HG03342 (cell line): ENCODE measurements around the gene RNF145.
"Not testable (repeated sequence)": the region's sequence is repeated elsewhere in the genome, so short reads cannot be mapped to it uniquely, and the experiment has no call there.

ENCODE experiments used
- ATAC-seq: cut with Tn5 transposase; IDR thresholded peaks from one replicate; pipeline ENCODE4 v1.9.1; 2021; ENCODE audit warnings: mild to moderate bottlenecking, moderate library complexity; ENCODE audit not compliant: unreplicated experiment

RNF145 gene

DNA sequence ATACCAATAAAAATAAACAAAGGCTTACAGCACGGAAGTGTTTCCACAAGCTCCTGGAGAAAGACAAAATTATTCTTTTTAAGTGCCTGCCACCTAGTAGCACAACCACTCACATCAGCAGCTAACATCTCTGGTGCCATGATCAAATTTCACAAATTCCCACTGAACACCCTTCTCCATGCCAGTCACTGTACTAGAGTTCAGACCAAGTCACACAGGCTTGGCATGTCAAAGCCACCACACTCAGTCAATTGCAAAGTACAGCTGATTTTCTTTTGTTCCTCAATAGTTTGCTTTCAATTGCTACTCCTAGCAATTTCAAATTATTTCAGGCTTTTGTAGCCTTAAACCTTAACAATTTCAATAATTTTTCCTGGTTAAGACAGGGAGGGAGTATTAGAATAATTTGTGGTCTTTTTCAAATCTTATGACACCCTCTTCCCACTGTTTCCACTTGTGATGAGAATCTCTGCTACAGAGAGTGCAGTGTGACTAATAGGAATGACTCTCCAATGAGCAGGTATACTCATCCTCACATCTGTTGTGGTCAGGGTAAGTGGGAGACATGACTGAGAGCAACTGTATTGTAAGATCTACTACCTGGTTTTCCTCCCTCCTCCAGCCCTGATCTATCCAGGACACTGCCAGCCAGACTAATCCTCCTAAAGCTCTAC is 46.2 kb downstream of the RNF145 start:
- ATAC-seq: no peak

DNA sequence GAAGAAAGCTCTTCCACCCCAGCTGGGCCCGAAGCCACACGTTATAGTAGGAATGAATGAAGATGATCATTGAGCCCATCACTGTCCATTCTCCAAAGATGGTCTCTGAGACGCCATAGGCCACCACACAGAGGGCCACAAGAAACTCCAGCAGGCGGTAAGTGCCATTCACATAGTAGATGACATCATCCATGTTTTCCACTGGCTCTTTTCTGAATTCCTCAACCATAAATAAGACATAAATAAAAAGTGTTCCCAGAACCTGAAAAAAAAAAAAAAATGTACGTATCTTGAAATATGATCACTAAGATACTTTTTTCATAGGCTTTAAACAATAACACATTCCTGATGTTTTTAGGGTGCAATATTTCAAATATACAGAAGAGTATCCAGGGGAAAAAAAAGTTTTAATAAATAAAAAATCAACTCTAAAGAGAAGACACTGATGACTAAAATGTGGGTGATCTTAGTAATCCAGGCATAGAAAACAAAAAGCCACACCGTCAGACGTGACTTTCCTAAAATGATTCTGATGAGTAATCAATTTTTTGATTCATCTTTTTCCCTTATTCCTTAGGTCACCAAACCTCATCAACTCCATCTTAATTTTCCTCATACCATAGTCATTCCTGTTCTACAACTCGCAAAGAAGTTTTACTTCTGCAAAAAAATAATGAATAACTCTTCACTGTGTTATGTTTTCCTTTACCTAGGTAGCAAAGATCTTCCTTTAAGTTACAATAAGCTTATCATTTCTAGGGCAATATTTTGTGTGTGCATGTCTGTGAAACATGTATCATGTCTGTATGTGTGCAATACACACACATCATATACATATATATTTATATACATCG is 47.8 kb downstream of the RNF145 start:
- no peak for ATAC-seq

DNA sequence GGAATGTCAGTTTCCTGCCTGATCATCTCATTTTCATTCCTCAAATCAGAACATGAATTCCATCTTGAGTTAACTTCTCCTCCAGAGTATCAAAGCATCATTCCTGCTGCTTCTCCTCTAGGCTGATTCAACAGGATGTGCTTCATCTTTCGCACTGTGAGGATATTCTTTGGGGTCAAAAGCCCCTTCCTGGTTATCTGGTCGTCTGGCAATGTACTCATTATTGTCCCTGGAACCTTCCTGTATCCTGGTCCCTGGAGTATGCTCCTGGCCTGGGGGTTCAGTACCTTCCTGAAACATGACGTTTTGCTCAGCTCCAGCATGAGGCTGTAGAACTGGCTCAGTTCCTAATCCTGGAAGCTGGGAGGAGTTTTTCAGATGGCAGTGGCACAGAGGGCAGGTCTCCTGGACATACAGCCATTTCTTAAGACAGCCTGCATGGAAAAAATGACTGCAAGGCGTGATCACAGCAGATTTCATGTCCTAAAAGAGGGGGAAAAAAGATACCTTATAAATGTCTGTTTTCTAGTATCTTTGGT is 50.7 kb downstream of the RNF145 start:
- not testable (repeated sequence) for ATAC-seq

DNA sequence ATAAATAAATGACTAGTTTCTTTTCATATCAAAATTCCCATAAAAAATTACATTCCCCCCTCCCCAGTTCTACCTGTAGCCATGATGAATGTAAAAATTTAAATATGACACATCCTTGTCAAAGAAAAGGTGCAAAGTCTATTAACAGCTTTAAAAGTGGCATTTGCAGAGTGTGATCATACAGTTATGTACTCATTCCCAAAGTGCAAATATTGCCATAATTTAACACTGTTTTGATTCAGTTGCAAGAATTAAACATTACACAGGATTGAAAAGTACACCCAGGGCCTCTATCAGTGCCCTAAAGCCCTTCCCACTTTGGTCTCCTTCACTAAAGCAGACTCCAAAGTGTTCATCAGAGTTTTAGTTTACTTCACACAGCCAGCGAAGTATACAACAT is 51.8 kb downstream of the RNF145 start:
- ATAC-seq: no peak

DNA sequence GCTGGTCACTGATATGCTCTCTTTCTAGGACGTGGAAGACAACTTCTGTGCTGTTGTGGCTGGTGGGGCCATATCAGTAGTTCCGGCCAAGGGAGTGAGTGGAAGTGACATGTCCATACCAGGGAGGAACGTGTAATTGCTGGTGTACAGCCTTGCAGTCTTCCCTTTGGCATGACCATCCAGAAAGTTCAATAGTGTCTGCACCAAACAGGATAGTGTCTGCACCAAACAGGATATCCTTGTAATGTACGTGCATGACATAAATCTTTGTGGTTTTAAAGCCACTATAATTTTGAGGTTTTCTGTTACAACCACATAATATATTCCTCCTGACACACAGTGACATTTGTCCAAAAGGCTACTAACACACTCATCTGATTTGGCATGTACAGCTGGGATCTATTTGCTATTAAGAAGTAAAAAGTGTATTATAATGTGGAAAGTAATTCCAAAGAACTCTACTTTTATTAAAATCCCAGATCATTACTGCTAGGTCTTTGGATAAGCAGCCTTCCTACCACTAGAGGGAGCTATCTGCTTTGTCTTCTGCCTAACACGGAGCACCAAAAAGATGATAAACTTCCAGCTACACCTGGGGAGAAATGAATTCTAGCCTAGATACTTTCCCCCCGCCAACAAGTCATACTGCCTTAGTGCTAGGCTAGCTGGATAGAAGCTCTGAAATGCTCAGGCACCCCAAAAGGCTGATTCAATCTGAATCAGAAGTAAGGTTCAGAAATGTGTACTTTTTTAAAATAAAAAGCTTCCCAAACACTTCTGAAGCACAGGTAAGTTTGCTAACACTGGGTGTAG is 52.7 kb downstream of the RNF145 start:
- ATAC-seq: peak; percentile 77

DNA sequence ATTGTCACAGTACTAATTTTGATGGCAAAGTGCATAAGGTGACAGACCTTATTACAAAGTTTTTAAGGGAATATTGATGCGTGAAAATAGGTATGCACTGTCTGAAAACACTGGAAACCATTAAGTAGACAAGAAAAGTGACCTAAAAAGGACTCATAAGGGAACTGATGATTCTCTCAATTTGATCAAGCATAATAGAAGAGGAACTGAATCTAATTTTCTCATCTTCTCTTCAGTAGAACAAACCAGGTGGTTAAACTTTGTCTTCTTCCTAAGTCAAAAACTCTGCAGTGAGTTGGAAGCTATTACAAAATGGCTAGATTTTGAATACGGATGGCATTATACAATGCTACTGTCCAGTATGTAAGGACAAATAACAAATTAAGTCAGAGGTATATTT is 53.4 kb downstream of the RNF145 start:
- ATAC-seq: peak; percentile 40

DNA sequence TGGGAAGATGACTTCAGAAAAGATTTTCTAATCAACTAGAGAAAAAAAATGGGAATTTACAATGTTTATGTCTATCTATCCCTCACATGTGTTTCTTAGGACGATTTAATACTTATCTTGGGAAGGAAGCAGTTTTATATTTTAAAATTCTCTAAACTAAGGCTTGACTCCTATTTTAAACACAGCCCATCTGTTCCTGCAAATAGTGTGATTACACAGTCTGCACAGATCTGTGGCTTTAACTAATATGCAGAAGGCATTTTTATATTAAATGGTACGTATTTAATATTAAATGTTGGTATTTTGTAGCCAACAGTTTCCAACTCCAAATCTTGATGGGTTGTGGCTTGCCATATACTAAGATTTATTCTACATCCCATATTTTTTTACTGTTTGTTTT is 56.5 kb downstream of the RNF145 start:
- ATAC-seq: no peak

DNA sequence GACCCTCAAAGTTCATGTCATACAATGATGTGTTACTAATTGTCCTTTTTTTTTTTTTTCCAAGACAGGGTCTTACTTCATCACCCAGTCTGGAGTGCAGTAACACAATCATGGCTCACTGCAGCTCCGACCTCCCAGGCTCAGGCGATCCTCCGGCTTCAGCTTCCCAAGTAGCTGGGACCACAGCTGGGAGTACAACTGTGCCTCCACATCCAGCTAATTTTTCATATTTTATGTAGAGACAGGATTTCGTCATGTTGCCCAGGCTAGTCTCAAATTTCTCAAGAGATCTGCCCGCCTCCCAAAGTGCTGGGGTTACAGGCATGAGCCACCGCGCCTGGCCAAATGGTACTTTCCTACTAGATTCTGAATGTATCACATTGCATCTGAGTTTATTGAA is 60.3 kb downstream of the RNF145 start:
- no peak for ATAC-seq

DNA sequence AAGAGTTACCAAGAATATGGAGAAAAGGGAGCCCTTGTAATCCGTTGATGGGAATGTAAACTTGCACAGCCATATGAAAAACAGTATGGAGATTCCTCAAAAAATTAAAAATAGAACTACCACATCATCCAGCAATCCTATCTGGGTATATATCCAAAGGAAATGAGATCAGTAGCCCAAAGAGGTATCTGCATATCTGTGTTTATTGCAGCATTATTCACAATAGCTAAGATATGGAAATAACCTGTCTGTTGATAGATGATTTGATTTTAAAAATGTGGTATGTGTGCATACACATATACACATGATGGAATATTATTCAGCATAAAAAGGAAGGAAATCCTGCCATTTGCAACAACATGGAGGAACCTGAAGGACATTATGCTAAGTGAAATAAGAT is 61.4 kb downstream of the RNF145 start:
- no peak for ATAC-seq

DNA sequence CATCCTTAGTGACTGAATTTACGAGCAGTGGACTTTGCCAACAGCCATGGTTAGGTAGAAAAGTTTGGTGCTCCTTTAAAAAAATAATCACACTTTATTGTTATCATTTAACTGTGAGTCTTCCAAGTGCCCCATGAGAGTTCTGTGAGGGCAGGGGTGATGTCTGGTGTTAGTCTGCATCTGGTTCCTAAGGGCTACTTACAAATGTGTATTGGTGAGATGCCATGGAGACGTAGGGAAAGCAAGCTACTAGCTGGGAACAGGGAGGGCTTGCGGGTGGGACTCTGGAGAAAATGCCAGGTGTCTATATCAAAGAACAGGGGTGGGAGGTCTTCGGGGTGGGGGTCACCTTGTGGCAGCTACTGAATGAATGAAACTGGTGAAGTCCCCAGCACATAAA is 62.5 kb downstream of the RNF145 start:
- no peak for ATAC-seq

DNA sequence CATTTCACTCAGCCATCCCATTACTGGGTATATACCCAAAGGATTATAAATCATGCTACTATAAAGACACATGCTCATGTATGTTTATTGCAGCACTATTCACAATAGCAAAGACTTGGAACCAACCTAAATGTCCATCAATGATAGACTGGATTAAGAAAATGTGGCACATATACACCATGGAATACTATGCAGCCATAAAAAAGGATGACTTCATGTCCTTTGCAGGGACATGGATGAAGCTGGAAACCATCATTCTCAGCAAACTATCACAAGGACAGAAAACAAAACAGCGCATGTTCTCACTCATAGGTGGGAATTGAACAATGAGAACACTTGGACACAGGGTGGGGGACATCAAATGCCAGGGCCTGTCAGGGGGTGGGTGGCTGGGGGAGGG is 64.2 kb downstream of the RNF145 start:
- not testable (repeated sequence) for ATAC-seq

DNA sequence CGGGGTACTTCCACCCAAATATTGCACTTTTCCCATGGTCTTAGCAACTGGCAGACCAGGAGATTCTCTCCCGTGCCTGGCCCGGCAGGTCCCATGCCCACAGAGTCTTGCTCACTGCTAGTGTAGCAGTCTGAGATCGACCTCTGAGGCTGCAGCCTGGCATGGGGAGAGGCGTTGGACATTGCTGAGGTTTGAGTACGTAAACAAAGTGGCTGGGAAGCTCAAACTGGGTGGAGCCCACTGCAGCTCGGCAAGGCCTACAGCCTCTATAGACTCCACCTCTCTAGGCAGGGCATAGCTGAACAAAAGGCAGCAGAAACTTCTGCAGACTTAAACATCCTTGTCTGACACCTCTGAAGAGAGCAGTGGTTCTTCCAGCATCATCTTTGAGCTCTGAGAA is 69.6 kb downstream of the RNF145 start:
- no peak for ATAC-seq

DNA sequence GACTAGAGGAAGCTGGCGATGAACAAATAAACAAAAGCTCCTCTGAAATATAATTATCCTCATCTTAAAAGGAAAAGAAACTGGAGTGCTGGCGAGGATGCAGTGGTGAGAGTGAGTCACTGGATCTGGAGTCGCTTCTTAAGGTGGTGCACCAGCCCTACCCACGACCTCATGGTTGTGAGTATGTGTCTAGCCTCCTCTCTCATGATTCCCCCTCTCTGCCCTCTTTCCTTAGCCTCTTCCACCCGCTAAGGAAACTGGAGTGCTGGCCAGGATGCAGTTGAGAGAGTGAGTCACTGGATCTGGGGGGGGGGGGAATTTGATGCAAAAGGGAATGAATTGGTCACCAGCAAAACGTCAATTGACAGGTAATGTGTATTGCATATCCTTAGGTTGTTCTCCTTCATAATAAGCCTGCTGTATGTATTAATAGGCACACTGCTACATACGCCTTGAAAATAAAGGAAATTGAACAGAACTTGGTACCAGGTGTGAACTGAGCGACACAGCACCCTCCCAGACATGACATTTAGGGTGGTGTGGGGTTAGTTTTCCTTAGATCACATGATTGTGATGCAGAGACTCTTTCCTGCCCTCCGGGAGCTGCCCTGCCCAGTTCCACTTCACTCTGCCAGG is 73.3 kb downstream of the RNF145 start:
- ATAC-seq: no peak

DNA sequence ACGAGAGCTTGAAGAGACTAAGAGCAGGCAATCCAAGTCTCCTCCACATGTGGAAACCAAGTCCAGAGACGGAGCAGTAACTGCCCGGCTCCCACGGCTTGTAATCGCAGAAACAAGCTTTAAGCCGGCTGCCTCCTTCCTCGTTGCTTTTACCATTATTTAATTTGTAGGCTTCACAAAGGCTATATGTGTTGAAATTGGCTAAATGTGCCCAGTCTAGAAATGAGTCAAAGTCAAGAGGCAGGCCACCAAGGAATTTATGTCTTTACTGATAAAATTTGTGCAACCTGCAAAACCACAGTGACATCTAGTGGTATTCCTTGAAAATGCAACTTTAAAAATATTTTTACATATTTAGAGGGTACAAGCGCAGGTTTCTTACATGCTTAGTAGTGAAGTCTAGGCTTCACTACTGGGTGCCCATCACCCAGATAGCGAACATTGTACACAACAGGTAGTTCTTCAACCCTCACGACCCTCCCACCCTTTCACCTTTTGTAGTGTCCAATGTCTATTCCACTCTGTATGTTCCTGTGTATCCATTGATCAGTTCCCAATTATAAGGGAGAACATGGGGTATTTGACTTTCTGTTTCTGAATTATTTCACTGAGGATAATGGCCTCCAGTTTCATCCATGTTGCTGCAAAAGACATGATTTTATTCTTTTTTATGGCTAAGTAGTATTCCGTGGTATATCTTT is 76.2 kb downstream of the RNF145 start:
- ATAC-seq: peak; percentile 74

DNA sequence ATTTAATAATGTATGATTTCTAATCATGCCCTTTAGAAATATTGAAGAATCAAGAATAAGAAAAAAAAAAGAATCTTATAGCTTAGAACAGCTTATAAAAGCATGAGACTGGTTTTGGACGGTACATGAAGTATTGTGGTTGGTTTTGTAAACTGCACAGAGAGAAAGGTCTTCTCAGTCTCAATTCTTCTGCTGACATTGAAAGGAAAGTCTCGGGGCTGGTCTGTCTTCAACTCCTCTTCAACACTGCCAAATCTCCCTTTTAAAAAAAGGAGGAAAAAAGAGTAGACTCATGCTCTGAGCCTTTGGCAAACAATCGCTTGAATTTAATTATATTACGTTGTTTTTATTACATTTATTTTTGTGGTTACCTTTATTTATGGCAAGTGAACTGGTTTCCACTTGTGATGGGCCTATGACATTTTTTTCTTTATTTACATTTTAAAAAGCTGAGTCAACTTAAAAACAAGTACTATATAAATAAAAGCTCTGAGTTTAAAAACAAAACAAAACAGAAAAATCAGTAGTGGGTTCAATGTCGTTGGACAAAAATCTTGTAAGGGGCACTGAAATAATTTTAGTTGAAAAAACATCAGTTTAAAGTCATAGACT is 76.8 kb downstream of the RNF145 start:
- no peak for ATAC-seq

DNA sequence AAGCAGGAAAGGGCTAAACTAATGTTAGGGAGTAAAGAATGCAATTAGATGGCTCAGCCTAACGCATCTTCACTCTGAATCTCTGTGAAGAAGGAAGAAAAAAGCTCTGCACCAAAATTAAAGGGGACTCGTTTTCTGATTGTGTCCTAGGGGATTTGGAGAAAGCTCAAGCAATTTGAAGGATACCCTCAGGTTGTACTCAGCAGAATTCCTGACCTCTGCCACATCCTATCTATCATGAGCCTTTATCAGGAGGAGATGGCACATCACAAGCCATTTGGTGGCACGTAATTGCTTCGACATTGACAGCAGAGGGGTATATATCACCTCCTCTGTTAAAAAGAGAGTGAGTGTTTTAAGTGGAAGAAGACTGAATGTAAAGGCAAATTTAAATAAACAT is 77.4 kb downstream of the RNF145 start:
- ATAC-seq: no peak

DNA sequence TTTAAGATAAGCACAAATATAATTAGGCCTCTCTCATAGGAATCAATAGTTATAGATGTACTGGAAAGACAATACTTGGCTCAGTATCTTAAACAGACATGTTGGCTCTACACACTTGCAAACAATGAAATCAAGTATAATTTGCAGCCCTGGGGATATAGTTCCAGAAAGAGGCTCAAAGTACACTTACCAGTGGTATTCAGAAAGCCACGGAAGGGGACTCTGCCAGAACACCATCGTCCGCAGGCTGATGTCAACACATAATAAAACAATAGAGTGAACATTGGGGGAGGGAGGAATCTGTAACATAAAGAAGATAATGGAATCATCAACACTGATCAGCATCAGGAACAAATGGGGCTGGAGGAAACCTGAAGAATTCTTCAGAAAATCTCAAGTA is 78.5 kb downstream of the RNF145 start:
- no peak for ATAC-seq

DNA sequence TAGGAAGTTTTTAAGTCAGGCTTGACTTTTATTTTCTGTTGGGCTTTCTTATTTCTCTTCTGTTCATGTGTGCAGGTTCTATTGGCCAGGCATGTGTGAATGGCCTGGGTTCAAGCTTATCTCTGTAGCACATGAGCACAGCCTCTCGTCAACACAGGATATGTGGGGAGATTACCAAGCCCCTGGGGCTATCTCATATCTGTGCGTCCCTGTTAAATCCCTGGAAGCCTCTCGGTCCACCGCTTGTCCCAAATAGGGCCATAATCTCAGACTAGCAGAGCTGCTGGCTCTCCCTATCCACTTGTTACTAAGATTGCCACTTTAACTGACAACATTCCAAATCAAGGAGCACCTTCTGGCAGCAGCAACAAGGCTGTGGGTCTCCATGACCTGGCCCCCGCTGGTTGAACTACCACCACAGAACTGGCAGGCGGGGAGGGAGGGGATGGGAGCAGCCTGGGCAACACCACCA is 81.2 kb downstream of the RNF145 start:
- ATAC-seq: no peak

DNA sequence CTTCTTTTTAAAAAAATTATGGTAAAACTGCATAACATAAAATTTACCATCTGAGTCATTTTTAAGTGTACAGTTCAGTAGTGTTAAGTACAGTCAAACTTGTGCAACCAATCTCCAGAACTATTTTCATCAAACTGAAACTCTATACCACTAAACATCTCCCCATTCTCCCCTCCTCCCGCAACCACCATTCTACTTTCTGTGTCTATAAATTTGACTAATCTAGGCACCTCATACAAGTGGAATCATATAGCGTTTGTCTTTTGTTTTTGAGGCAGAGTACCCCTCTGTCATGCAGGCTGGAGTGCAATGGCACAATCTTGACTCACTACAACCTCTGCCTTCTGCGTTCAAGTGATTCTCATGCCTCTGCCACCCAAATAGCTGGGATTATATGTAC is 85.7 kb downstream of the RNF145 start:
- ATAC-seq: no peak

DNA sequence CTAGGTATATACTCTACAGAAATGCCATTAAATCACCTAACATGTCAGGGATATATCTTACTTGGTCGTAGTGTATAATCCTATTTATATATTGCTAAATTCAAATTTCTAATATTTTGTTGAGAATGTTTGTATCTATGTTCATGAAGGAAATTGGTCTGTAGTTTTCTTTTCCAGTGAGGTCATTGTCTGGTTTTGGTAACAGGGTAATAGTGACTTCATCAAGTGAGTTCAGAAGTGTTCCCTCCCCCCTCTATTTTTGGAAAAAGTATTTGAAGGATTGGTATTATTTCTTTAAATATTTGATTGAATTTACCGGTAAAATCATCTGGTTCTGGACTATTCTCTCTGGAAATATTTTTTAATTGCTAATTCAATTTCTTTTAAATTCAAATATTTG is 86.2 kb downstream of the RNF145 start:
- no peak for ATAC-seq
